Mononuclear cell (primary cell): Measurements from ENCODE around the gene SUGCT. TPM values are rescaled to one million over a fixed set of nuclear protein-coding genes. Genes with fewer than 3 reads are reported as not detected.

Experiments used
- H3K27me3 ChIP-seq: 2 replicates; pipeline ENCODE4 v1.6.0; 2011; ENCODE audit warnings: low read length, control low read depth; ENCODE audit not compliant: insufficient read depth
- H3K4me1 ChIP-seq: 2 replicates; pipeline ENCODE4 v1.5.1; 2011; ENCODE audit warnings: mild to moderate bottlenecking, low read length, control low read depth; ENCODE audit not compliant: insufficient read depth
- H3K4me3 ChIP-seq: 2 replicates; pipeline ENCODE4 v1.5.1; 2011; ENCODE audit warnings: mild to moderate bottlenecking, low read length, moderate library complexity
- H3K9me3 ChIP-seq: 2 replicates; pipeline ENCODE4 v1.5.1; 2011; ENCODE audit warnings: low read depth, mild to moderate bottlenecking, control low read depth, low read length
- total RNA-seq: library from RNA; depleted of rRNA; stranded (reverse); fragments of >200 nt; gene quantifications from one replicate; pipeline ENCODE4 v1.2.3, GENCODE V29; 2012

Gene SUGCT
- total RNA-seq, 1 donor, result 1.9 TPM

GRCh38 chr7:40723829-40724228 lies 589.0 kb downstream of the SUGCT start:
- no peaks in the 10 kb centered on the region for H3K9me3 ChIP-seq
- no peaks in the 10 kb centered on the region for H3K27me3 ChIP-seq
- no peaks in the 10 kb centered on the region for H3K4me1 ChIP-seq
- H3K4me3 ChIP-seq, result no peak overlapping the region

GRCh38 chr7:40726559-40726958 lies 591.8 kb downstream of the SUGCT start:
- Histone ChIP-seq H3K4me3 (no peak overlapping the region), H3K4me1 (no peaks in the 10 kb centered on the region)

GRCh38 chr7:40733114-40733513 lies 598.3 kb downstream of the SUGCT start:
- Histone ChIP-seq H3K27me3 (no peaks in the 10 kb centered on the region), H3K4me3 (no peak overlapping the region), H3K4me1 (no peaks in the 10 kb centered on the region), H3K9me3 (no peaks in the 10 kb centered on the region)

More at GRCh38 chr7:40726559-40726958, 591.8 kb downstream of the SUGCT start:
- no peaks in the 10 kb centered on the region for H3K9me3 ChIP-seq
- H3K27me3 ChIP-seq, result no peaks in the 10 kb centered on the region

- no peaks in the 10 kb centered on the region for H3K9me3 ChIP-seq
- H3K4me3 ChIP-seq, result no peak overlapping the region
- H3K27me3 ChIP-seq, result no peaks in the 10 kb centered on the region
- H3K4me1 ChIP-seq, result no peaks in the 10 kb centered on the region
Measured at GRCh38 chr7:40733578-40733977, 598.8 kb downstream of the SUGCT start.

- Histone ChIP-seq H3K4me3 (no peak overlapping the region), H3K27me3 (no peaks in the 10 kb centered on the region), H3K9me3 (no peaks in the 10 kb centered on the region), H3K4me1 (no peaks in the 10 kb centered on the region)
Measured at GRCh38 chr7:40739257-40739656, 604.5 kb downstream of the SUGCT start.

- H3K27me3 ChIP-seq, result no peaks in the 10 kb centered on the region
- H3K4me3 ChIP-seq, result no peak overlapping the region
- H3K9me3 ChIP-seq, result no peaks in the 10 kb centered on the region
- H3K4me1 ChIP-seq, result no peaks in the 10 kb centered on the region
Measured at GRCh38 chr7:40742270-40742669, 607.5 kb downstream of the SUGCT start.

GRCh38 chr7:40746841-40747556 lies 612.2 kb downstream of the SUGCT start:
- Histone ChIP-seq H3K9me3 (no peaks in the 10 kb centered on the region), H3K4me3 (no peak overlapping the region), H3K27me3 (no peaks in the 10 kb centered on the region), H3K4me1 (no peaks in the 10 kb centered on the region)

GRCh38 chr7:40747856-40748255 lies 613.1 kb downstream of the SUGCT start:
- Histone ChIP-seq H3K27me3 (no peaks in the 10 kb centered on the region), H3K9me3 (no peaks in the 10 kb centered on the region), H3K4me1 (no peaks in the 10 kb centered on the region), H3K4me3 (no peak overlapping the region)

- H3K4me3 ChIP-seq, result no peak overlapping the region
- H3K4me1 ChIP-seq, result no peaks in the 10 kb centered on the region
- H3K27me3 ChIP-seq, result no peaks in the 10 kb centered on the region
- no peaks in the 10 kb centered on the region for H3K9me3 ChIP-seq
Measured at GRCh38 chr7:40749877-40750276, 615.1 kb downstream of the SUGCT start.

- Histone ChIP-seq H3K4me3 (no peak overlapping the region), H3K27me3 (no peaks in the 10 kb centered on the region), H3K4me1 (no peaks in the 10 kb centered on the region), H3K9me3 (no peaks in the 10 kb centered on the region)
Measured at GRCh38 chr7:40753455-40753854, 618.6 kb downstream of the SUGCT start.

GRCh38 chr7:40755438-40755837 lies 620.6 kb downstream of the SUGCT start:
- H3K4me3 ChIP-seq, result no peak overlapping the region
- no peaks in the 10 kb centered on the region for H3K4me1 ChIP-seq
- H3K27me3 ChIP-seq, result no peaks in the 10 kb centered on the region
- H3K9me3 ChIP-seq, result no peaks in the 10 kb centered on the region

- Histone ChIP-seq H3K9me3 (no peaks in the 10 kb centered on the region), H3K27me3 (no peaks in the 10 kb centered on the region), H3K4me1 (no peaks in the 10 kb centered on the region), H3K4me3 (no peak overlapping the region)
Measured at GRCh38 chr7:40757109-40757508, 622.3 kb downstream of the SUGCT start.

GRCh38 chr7:40758590-40758989 lies 623.8 kb downstream of the SUGCT start:
- no peaks in the 10 kb centered on the region for H3K4me1 ChIP-seq
- H3K4me3 ChIP-seq, result no peak overlapping the region
- H3K9me3 ChIP-seq, result no peaks in the 10 kb centered on the region
- H3K27me3 ChIP-seq, result no peaks in the 10 kb centered on the region

GRCh38 chr7:40760293-40760964 lies 625.6 kb downstream of the SUGCT start:
- H3K4me1 ChIP-seq, result no peaks in the 10 kb centered on the region
- no peaks in the 10 kb centered on the region for H3K9me3 ChIP-seq
- H3K4me3 ChIP-seq, result no peak overlapping the region
- no peaks in the 10 kb centered on the region for H3K27me3 ChIP-seq

- Histone ChIP-seq H3K9me3 (no peaks in the 10 kb centered on the region), H3K4me1 (no peaks in the 10 kb centered on the region), H3K27me3 (no peaks in the 10 kb centered on the region), H3K4me3 (no peak overlapping the region)
Measured at GRCh38 chr7:40760987-40761386, 626.2 kb downstream of the SUGCT start.
